Coronary artery (tissue), 2 donors: ENCODE data around the gene KIF18B.

Experiments
- DNase-seq: peaks from one replicate; pipeline ENCODE4 v3.0.0-alpha.2; 2017; ENCODE audit warnings: low spot score
- H3K27ac ChIP-seq, 2 donors: fragments of 200-600 bp; sonication (generic); one replicate each; pipeline ENCODE4 v1.5.1; 2016 to 2019
- H3K4me3 ChIP-seq: fragments of 200-600 bp; sonication (generic); 2 replicates; pipeline ENCODE4 v1.5.1; 2016; ENCODE audit warnings: mild to moderate bottlenecking, moderate library complexity
- TF ChIP-seq, protein P1 (sequence below): fragments of 200-600 bp; sonication (generic); IDR thresholded peaks from one replicate; pipeline ENCODE4 v1.5.1; 2019; ENCODE audit warnings: antibody characterized with exemption

KIF18B gene

DNA sequence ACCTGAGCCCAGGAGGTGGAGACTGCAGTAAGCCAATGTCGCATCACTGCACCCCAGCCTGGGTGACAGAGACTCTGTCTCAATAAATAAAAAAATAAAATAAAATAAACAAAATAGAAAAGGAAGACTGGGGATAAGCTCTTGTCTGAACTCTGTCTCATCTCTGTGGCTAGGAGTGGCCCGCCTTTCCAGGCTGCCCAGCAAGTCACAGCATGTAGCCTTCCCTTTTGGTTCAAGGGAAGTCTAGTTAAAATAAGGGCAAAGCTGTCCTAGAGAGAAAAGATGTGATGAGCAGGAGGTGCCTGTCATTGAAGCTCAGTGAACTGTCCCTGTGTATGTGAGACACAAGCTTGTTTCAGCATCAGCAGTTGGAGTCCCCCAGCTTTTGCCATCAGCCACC lies 29.6 kb downstream of the KIF18B start:
- no peak overlapping the region for H3K4me3 ChIP-seq
- no peak for DNase-seq
- TF ChIP-seq, protein P1, sequence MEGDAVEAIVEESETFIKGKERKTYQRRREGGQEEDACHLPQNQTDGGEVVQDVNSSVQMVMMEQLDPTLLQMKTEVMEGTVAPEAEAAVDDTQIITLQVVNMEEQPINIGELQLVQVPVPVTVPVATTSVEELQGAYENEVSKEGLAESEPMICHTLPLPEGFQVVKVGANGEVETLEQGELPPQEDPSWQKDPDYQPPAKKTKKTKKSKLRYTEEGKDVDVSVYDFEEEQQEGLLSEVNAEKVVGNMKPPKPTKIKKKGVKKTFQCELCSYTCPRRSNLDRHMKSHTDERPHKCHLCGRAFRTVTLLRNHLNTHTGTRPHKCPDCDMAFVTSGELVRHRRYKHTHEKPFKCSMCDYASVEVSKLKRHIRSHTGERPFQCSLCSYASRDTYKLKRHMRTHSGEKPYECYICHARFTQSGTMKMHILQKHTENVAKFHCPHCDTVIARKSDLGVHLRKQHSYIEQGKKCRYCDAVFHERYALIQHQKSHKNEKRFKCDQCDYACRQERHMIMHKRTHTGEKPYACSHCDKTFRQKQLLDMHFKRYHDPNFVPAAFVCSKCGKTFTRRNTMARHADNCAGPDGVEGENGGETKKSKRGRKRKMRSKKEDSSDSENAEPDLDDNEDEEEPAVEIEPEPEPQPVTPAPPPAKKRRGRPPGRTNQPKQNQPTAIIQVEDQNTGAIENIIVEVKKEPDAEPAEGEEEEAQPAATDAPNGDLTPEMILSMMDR: no peak
- no peak overlapping the region for H3K27ac ChIP-seq

- Histone ChIP-seq H3K27ac (peak overlapping the region in 1 of 2 donors; percentile 31), H3K4me3 (no peak overlapping the region)
- no peak for DNase-seq
- TF ChIP-seq, protein P1: no peak
Measured at GRCh38 chr17:44917456-44917855, 30.1 kb downstream of the KIF18B start.

DNA sequence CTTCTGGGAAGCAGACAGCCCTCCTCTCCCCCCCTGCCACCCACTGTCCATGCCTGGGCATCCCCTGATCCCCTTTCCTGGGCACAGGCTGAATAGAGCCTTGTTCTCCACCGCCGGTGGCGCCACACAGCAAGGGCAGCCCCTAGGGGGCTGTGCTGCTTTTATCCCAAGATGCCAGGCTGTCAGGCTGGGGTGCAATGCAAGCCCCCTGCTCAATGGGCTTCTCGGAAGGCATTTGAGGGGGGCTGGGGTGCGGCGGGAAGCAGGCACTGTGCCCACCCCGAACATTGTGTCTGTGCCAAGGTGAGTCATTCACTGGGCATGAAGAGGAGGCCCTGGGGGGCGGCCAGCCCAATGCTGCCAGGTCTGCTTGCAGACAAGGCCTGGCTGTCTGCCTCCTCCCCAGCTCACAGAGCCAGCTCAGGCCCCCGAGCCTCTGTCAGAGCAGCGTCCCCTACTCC lies 30.8 kb downstream of the KIF18B start:
- H3K27ac ChIP-seq: peak overlapping the region in 1 of 2 donors; percentile 65
- H3K4me3 ChIP-seq: no peak overlapping the region
- TF ChIP-seq, protein P1: no peak
- no peak for DNase-seq

GRCh38 chr17:44915862-44916780 lies 31.5 kb downstream of the KIF18B start:
- no peak for DNase-seq

DNA sequence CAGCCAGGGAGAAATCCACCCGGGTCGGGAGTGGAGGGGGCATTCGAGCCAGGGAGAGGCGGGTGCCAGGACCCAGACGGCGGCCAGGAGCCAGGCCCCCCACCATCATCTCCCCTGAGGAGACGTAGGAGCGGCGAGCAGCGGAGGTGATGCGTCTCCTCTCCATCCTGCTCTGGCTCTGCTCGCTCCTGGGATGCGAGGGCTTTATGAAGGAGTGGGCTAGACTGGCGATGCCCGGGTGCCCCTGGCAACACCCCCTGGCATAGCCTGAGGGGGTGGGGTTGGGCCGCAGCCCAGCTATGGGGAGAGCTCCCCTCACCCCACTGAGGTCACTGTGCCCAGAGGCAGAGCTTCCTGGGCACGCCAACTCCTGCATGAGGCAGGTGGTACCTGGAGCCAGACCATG lies 32.2 kb downstream of the KIF18B start, which contains the start of gene GFAP:
Gene GFAP (minus strand): TSS at position 180 of the 406 bp plus-strand sequence. CDS start 14 bp downstream, at position 166.
- Histone ChIP-seq H3K4me3 (no peak within 1 kb of the TSS), H3K27ac (peak within 1 kb of the TSS in 1 of 2 donors; percentile 65)
- DNase-seq: no peak
- TF ChIP-seq, protein P1: no peak

More at GRCh38 chr17:44915862-44916780, 31.5 kb downstream of the KIF18B start:
- Histone ChIP-seq H3K27ac (peak overlapping the region in 1 of 2 donors; percentile 65), H3K4me3 (no peak overlapping the region)
- TF ChIP-seq, protein P1: no peak

DNA sequence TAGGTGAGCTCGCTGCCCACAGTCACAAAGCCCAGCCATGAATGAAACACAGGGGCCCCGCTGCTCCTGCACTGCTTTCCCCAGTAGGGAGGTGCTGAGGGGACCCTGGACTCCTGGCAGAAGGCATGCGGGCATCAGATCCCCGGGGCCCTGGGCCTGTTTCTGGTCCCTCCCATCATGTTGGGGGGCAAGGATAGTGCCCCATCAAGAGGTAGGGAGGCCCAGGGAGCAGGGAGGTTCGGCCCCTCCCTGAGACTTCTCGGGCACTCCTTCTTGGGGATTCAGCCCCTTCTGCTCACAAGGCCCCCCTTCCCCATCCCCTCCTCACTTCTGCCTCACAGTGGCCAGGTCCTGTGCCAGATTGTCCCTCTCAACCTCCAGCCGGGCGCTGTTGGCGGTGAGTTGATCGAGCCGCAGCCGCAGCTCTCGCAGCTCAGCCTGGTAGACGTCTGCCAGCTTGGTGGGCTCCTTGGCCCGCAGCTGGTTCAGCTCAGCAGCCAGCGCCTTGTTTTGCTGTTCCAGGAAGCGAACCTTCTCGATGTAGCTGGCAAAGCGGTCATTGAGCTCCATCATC lies 32.8 kb downstream of the KIF18B start:
- TF ChIP-seq, protein P1: no peak
- Histone ChIP-seq H3K27ac (no peak overlapping the region), H3K4me3 (no peak overlapping the region)
- no peak for DNase-seq
